Fibroblast of peridontal ligament (primary cell): Measurements from ENCODE around the gene JPH3.

Experiments used
- DNase-seq: peaks from one replicate; pipeline ENCODE4 v3.0.0-alpha.2; 2010; ENCODE audit errors: extremely low read depth

The JPH3 gene

GRCh38 chr16:87740441-87740840 is 138.1 kb downstream of the JPH3 start:
- DNase-seq = peak; percentile 73

GRCh38 chr16:87740909-87741424 is 138.7 kb downstream of the JPH3 start:
- peak; percentile 48 for DNase-seq

- DNase-seq = no peak
Measured at GRCh38 chr16:87741700-87742415, 139.6 kb downstream of the JPH3 start.

GRCh38 chr16:87742781-87743490 is 140.6 kb downstream of the JPH3 start:
- DNase-seq = no peak

GRCh38 chr16:87744750-87745514 is 142.6 kb downstream of the JPH3 start:
- DNase-seq = no peak

- DNase-seq = no peak
Measured at GRCh38 chr16:87746178-87746577, 143.9 kb downstream of the JPH3 start.
